LNCaP clone FGC (cell line): ENCODE results near the gene NFATC3.
A peak's percentile ranks its signal among the peaks of the same experiment; 100 is the strongest.

ENCODE experiments used
- DNase-seq: peaks from one replicate; pipeline ENCODE4 v3.0.0-alpha.2; 2011; ENCODE audit warnings: low read depth
- H3K4me3 ChIP-seq: 2 replicates; pipeline ENCODE4 v1.5.1; 2011; ENCODE audit warnings: mild to moderate bottlenecking, low read depth, low read length, control low read depth
- TF ChIP-seq, protein P1 (sequence below): IDR thresholded peaks from 2 replicates; pipeline ENCODE4 v1.5.1; 2012; ENCODE audit warnings: mild to moderate bottlenecking; ENCODE audit not compliant: control insufficient read depth, insufficient read depth; ENCODE audit errors: extremely low read depth

NFATC3 gene

DNA sequence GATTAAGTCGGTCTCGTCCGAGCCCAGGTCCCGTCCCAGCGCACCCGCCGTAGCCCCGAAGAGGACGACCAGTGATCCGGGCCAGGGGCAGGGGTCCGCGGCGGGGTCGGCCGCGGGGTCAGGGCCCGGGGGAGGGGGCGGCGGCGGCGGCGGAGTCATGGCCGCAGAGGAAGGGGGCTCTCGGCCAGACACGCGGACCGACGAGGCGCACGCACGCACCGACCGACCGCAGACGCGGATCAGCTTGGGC is 150.6 kb downstream of the NFATC3 start, which contains the start of gene ESRP2:
TSS of gene ESRP2 (minus strand) at position 241 of the 250 bp plus-strand sequence. CDS start at position 159, 82 bp downstream.
- TF ChIP-seq, protein P1, sequence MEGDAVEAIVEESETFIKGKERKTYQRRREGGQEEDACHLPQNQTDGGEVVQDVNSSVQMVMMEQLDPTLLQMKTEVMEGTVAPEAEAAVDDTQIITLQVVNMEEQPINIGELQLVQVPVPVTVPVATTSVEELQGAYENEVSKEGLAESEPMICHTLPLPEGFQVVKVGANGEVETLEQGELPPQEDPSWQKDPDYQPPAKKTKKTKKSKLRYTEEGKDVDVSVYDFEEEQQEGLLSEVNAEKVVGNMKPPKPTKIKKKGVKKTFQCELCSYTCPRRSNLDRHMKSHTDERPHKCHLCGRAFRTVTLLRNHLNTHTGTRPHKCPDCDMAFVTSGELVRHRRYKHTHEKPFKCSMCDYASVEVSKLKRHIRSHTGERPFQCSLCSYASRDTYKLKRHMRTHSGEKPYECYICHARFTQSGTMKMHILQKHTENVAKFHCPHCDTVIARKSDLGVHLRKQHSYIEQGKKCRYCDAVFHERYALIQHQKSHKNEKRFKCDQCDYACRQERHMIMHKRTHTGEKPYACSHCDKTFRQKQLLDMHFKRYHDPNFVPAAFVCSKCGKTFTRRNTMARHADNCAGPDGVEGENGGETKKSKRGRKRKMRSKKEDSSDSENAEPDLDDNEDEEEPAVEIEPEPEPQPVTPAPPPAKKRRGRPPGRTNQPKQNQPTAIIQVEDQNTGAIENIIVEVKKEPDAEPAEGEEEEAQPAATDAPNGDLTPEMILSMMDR: no peak
- peak within 1 kb of the TSS; percentile 91 for H3K4me3 ChIP-seq
- no peak for DNase-seq

DNA sequence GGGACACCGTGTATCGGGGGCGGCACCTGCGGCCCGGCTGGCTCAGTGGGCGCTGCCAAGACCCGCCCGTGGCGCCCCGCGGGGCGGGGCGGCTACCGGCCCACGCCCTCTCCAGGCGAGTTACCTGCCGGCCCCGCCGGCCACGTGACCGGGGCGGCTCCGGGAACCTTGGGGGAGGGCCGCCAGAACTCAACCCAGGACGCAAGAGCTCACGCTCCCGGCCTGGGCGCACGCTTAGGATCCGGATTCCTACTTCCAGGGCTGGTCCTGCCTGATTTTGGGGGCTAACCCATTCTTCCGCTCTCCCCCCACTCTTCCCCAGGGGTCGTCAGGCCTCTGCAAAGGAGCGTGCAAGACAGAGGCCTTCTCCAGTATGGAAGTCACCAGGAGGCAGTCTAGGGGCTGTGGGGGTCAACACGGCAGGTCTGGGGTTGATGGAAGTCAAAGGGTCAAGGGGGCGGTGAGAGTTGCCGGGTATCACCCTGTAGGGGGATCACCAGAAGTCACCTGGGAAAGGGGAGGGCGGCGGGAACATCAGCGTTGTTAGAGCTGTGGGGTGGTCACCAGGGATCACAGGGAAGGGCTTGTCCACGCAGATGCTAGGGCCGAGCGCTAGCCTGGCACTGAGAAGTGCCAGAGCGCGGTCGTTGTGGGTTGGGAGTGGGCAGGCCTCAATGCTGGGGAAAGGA is 151.1 kb downstream of the NFATC3 start:
- DNase-seq: peak; percentile 81
- peak overlapping the region; percentile 91 for H3K4me3 ChIP-seq

DNA sequence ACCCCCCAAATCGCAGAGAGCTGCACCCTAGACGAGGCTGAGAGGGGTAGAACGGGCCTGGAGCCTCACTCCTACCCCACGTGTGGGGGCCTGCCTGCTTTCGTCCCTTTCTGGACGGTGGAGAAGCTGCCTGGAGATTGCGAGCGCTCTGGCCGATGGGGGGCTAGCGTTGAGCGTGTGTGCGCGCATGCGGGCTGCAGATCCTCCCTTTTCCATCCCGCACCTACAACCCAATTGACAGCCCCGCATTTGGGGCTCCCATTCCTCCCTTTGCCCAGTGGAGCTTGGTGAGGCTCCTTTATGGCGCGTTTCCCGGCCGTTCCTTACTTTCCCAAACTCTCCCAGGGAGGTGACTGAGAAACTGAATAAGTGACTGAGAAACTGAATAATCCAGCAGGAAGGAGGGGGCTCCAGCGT is 151.7 kb downstream of the NFATC3 start:
- TF ChIP-seq, protein P1: no peak
- no peak for DNase-seq
- H3K4me3 ChIP-seq: peak overlapping the region; percentile 91

More for the DNA sequence above, 151.1 kb downstream of the NFATC3 start:
- TF ChIP-seq, protein P1: no peak

DNA sequence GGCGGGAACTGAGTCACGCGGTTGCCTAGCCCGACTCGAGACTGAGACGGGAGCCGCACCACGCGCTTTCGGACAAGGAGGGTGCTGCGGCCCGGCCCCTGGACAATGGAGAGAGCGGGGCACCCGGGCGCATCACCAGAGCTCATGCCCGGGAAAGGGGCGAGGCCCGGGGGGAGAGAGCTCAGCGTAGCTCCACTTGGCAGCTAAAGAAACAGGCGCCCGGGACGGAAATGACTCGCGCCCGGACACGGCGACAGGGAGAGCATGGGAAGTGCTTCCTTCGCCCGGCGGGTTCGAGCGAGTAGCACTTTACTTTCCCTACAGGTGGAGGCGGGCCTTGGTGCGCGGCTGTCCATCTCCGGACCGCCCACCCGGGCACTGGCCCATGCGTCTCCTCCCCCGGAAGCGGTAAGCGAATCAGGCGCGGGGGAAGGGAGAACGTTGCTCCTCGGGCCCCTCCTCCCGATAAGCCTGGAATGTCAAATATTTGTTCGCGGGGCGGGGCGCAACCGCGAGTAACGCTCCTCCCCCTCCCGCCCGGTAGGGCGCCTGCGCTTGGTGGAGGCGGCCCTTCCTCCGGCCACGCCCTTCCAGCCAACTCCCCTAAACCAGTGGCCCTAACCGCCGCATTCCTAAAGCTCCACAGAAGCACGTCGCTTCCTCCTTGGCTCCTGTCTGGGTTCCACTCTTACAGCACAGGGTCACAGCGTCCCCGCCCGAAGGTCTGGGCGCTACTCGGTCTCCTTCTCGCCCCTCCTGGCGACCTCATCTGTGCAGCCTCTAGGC is 152.3 kb downstream of the NFATC3 start:
- DNase-seq: peak; percentile 97
- peak overlapping the region; percentile 91 for H3K4me3 ChIP-seq
- TF ChIP-seq, protein P1: no peak

DNA sequence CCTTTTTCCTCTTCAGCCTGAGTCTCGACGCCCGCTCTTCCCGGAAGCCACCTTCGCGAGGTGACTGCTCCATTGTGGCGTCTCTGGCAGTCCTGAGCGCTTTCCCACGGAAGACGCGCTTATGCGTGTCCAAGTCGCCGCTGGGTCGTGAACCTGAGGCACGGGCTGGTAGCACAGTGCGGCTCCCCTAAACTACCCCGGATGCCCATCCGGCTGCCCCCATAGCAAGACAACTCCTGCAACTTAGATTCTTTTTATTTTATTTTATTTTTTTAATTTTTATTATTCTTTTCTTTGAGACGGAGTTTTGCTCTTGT is 152.8 kb downstream of the NFATC3 start:
- TF ChIP-seq, protein P1: no peak
- DNase-seq: no peak
- peak overlapping the region; percentile 49 for H3K4me3 ChIP-seq

DNA sequence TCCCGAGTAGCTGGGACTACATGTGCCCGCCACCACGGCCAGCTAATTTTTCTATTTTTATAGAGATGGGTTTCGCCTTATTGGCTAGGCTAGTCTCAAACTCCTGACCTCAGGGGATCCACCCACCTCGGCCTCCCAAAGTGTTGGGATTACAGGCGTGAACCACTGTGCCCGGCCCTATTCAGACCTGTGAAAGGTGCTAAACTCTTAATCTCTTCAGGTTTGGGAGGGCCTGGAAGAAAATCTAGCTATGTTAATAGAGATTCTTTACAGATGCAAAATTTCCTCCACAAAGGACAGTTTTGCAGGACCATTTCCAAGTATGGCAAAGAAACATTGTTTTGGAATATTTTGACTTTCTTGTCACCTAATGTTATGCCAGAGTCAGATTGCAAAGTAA is 156.9 kb downstream of the NFATC3 start:
- TF ChIP-seq, protein P1: no peak
- DNase-seq: no peak
- no peak overlapping the region for H3K4me3 ChIP-seq
